Activated B cell treated with CpG ODN at 0.5 μM for 24 hours (primary cell): ENCODE data around the gene CCDC102B. TPM values are rescaled to one million over a fixed set of nuclear protein-coding genes. Genes with fewer than 3 reads are reported as not detected.

Source experiments
- ATAC-seq: fragments of 200-7000 bp; cut with Tn5 transposase; one replicate; pipeline ENCODE4 v1.10.0; 2021; ENCODE audit warnings: low read depth, mild to moderate bottlenecking, moderate library complexity
- CTCF ChIA-PET: fragments of 350-600 bp; sonication (Branson Sonifier 250); formaldehyde crosslinking; loops from one replicate; lab custom pipeline; 2021; ENCODE audit warnings: antibody characterized with exemption; lab: Charles Lee
- POLR2A ChIA-PET: fragments of 350-600 bp; sonication (Branson Sonifier 250); formaldehyde crosslinking; loops from one replicate; lab custom pipeline; 2021; ENCODE audit warnings: antibody characterized with exemption; lab: Charles Lee
- DNase-seq: peaks from one replicate; pipeline ENCODE4 v3.0.0; 2022
- H3K27ac Mint-ChIP-seq: one replicate; pipeline ENCODE4 v1.8.0; 2020; ENCODE audit warnings: mixed read lengths
- H3K27me3 Mint-ChIP-seq: one replicate; pipeline ENCODE4 v1.8.0; 2021; ENCODE audit warnings: mixed read lengths
- H3K36me3 Mint-ChIP-seq: one replicate; pipeline ENCODE4 v1.8.0; 2021; ENCODE audit warnings: low read depth, mixed read lengths
- H3K4me1 Mint-ChIP-seq: one replicate; pipeline ENCODE4 v1.8.0; 2021; ENCODE audit warnings: mixed read lengths
- H3K4me3 Mint-ChIP-seq: one replicate; pipeline ENCODE4 v1.8.0; 2020; ENCODE audit warnings: mild to moderate bottlenecking, mixed read lengths
- H3K9me3 Mint-ChIP-seq: one replicate; pipeline ENCODE4 v1.8.0; 2020; ENCODE audit warnings: mixed read lengths
- CTCF ChIP-seq: fragments of 200-600 bp; IDR thresholded peaks from one replicate; pipeline ENCODE4 v1.8.0; 2022; ENCODE audit warnings: antibody characterized with exemption, mild to moderate bottlenecking
- intact Hi-C: fragments of 100-400 bp; cut with micrococcal nuclease; formaldehyde crosslinking; loops from one replicate; pipeline ENCODE4 v1.15.1; 2024
- total RNA-seq: library from RNA; stranded (reverse); gene quantifications from 2 replicates; pipeline ENCODE4 v1.2.3, GENCODE V29; 2022

The CCDC102B gene
- total RNA-seq, result 1.5 and 1.8 TPM in 2 replicates

GRCh38 chr18:68797871-68798270 lies at the start of gene CCDC102B:
Gene CCDC102B, plus strand, starts transcription at chr18:68798080. Its CDS starts 38,684 bp downstream, at chr18:68836764.
- intact Hi-C loops, result no loop called here

GRCh38 chr18:68757126-68757525 lies 40.8 kb upstream of the CCDC102B start:
- Mint-ChIP-seq H3K4me3 (no peak overlapping the region), H3K4me1 (no peaks in the 10 kb centered on the region), H3K27me3 (no peaks in the 10 kb centered on the region), H3K27ac (no peak overlapping the region), H3K9me3 (peaks cover 9% of the 10 kb centered on the region), H3K36me3 (no peaks in the 10 kb centered on the region)
- no peak for TF ChIP-seq CTCF
- intact Hi-C loops, result no loop called here
- ATAC-seq, result no peak
- CTCF ChIA-PET, result no interaction called here
- no peak for DNase-seq
- POLR2A ChIA-PET, result no interaction called here

More at GRCh38 chr18:68797871-68798270, at the start of gene CCDC102B:
- Mint-ChIP-seq H3K36me3 (no peaks in the 10 kb centered on the region), H3K4me3 (no peak within 1 kb of the TSS), H3K27me3 (no peaks in the 10 kb centered on the region), H3K27ac (no peak within 1 kb of the TSS), H3K9me3 (no peaks in the 10 kb centered on the region), H3K4me1 (no peaks in the 10 kb centered on the region)
- TF ChIP-seq CTCF, result no peak
- DNase-seq (no peak), ATAC-seq (no peak)
- CTCF ChIA-PET, result no interaction called here
- POLR2A ChIA-PET, result no interaction called here

- POLR2A ChIA-PET, result no interaction called here
- no peak for ATAC-seq
- H3K4me1 Mint-ChIP-seq, result no peaks in the 10 kb centered on the region
Measured at GRCh38 chr18:68759308-68759707, 38.6 kb upstream of the CCDC102B start.

GRCh38 chr18:68763083-68763482 lies 34.8 kb upstream of the CCDC102B start:
- Mint-ChIP-seq H3K27ac (no peak overlapping the region), H3K4me1 (no peaks in the 10 kb centered on the region), H3K9me3 (peaks cover 9% of the 10 kb centered on the region), H3K27me3 (no peaks in the 10 kb centered on the region), H3K36me3 (no peaks in the 10 kb centered on the region), H3K4me3 (no peak overlapping the region)
- no peak for TF ChIP-seq CTCF
- intact Hi-C loops, result no loop called here
- no peak for DNase-seq
- CTCF ChIA-PET, result no interaction called here
- no peak for ATAC-seq
- POLR2A ChIA-PET, result no interaction called here

More at GRCh38 chr18:68759308-68759707, 38.6 kb upstream of the CCDC102B start:
- Mint-ChIP-seq H3K27me3 (no peaks in the 10 kb centered on the region), H3K4me3 (no peak overlapping the region), H3K36me3 (no peaks in the 10 kb centered on the region), H3K9me3 (peaks cover 9% of the 10 kb centered on the region), H3K27ac (no peak overlapping the region)
- no peak for DNase-seq
- CTCF ChIA-PET, result no interaction called here
- no peak for TF ChIP-seq CTCF
- intact Hi-C loops, result no loop called here

- CTCF ChIA-PET, result no interaction called here
- no peak for TF ChIP-seq CTCF
Measured at GRCh38 chr18:68764016-68764415, 33.9 kb upstream of the CCDC102B start.

More at GRCh38 chr18:68764016-68764415, 33.9 kb upstream of the CCDC102B start:
- H3K36me3 Mint-ChIP-seq, result no peaks in the 10 kb centered on the region
- DNase-seq (no peak), ATAC-seq (no peak)
- H3K27me3 Mint-ChIP-seq, result no peaks in the 10 kb centered on the region
- H3K4me1 Mint-ChIP-seq, result no peaks in the 10 kb centered on the region
- intact Hi-C loops, result no loop called here
- POLR2A ChIA-PET, result no interaction called here
- no peak overlapping the region for H3K27ac Mint-ChIP-seq
- H3K9me3 Mint-ChIP-seq, result peaks cover 5% of the 10 kb centered on the region
- no peak overlapping the region for H3K4me3 Mint-ChIP-seq
